22Rv1 (cell line): ENCODE results near the gene DDA1.
A peak's percentile ranks its signal among the peaks of the same experiment; 100 is the strongest.

Experiments
- ZFX ChIP-seq: fragments of 450-650 bp; IDR thresholded peaks from 2 replicates; pipeline ENCODE4 v1.6.1; 2017; ENCODE audit warnings: antibody characterized with exemption, borderline replicate concordance
- TF ChIP-seq, protein P1 (sequence below): fragments of 450-650 bp; IDR thresholded peaks from 2 replicates; pipeline ENCODE4 v1.5.1; 2017; ENCODE audit warnings: mild to moderate bottlenecking

DNA sequence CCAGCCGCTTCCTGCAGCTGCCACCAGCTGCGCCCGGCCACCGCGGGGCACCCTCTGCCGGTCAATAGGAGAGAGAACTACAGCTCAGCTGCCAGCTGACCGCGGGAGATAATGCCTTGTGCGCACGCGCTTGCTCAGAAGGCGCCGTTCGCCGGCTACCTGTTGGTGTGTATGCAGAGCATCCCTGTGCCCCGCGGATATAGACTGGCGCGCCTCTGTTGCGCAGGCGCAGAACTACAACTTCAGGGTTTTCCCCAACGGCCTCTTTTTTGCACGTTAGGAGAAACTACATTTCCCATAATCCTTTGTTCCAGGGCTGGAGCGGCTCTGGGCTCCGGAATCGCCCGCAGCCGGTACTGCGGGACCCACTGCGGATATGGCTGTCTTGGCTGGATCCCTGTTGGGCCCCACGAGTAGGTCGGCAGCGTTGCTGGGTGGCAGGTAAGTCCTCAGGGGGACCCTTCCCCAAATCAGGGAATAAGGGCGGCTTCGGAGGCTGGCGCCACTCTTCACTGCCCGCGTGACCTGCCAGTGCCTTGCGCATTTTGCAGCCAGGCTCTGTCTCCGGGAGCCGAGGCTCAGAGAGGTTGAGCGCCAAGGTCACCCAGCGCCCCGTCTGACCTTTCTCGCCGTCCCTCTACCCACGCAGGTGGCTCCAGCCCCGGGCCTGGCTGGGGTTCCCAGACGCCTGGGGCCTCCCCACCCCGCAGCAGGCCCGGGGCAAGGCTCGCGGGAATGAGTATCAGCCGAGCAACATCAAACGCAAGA, 3.7 kb upstream of the DDA1 start, which contains the start of gene MRPL34:
- TF ChIP-seq, protein P1, sequence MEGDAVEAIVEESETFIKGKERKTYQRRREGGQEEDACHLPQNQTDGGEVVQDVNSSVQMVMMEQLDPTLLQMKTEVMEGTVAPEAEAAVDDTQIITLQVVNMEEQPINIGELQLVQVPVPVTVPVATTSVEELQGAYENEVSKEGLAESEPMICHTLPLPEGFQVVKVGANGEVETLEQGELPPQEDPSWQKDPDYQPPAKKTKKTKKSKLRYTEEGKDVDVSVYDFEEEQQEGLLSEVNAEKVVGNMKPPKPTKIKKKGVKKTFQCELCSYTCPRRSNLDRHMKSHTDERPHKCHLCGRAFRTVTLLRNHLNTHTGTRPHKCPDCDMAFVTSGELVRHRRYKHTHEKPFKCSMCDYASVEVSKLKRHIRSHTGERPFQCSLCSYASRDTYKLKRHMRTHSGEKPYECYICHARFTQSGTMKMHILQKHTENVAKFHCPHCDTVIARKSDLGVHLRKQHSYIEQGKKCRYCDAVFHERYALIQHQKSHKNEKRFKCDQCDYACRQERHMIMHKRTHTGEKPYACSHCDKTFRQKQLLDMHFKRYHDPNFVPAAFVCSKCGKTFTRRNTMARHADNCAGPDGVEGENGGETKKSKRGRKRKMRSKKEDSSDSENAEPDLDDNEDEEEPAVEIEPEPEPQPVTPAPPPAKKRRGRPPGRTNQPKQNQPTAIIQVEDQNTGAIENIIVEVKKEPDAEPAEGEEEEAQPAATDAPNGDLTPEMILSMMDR: peak; percentile 95
- no peak for TF ChIP-seq ZFX
